Right lobe of liver (tissue), 6 donors: Measurements from ENCODE around the gene SPHK2. TPM values are rescaled to one million over a fixed set of nuclear protein-coding genes. Genes with fewer than 3 reads are reported as not detected.

ENCODE experiments used
- ATAC-seq, 4 donors: fragments of 200-7000 bp; cut with Tn5 transposase; one replicate each; pipeline ENCODE4 v1.9.1; 2020; ENCODE audit warnings: mild to moderate bottlenecking in 4 of 4, moderate library complexity in 4 of 4
- DNase-seq, 3 donors: peaks; one replicate each; pipeline ENCODE4 v3.0.0-alpha.2; 2020
- H3K27ac ChIP-seq, 3 donors: fragments of 200-600 bp; one replicate each; pipeline ENCODE4 v1.8.0; 2022
- H3K27me3 ChIP-seq, 2 donors: fragments of 200-600 bp; one replicate each; pipeline ENCODE4 v1.8.0; 2022
- H3K36me3 ChIP-seq, 4 donors: fragments of 200-600 bp; sonication (generic) in 1 of 4; one replicate each; pipeline versions ENCODE4 v1.5.1 to v1.8.0; 2017 to 2022; ENCODE audit warnings: control low read depth in 1 of 4
- H3K4me1 ChIP-seq, 4 donors: fragments of 200-600 bp; sonication (generic) in 1 of 4; one replicate each; pipeline versions ENCODE4 v1.5.1 to v1.8.0; 2017 to 2022; ENCODE audit warnings: control low read depth in 1 of 4
- H3K4me3 ChIP-seq, 3 donors: fragments of 200-600 bp; one replicate each; pipeline ENCODE4 v1.8.0; 2022
- H3K9me3 ChIP-seq, 4 donors: fragments of 200-600 bp; sonication (generic) in 1 of 4; one replicate each; pipeline versions ENCODE4 v1.5.1 to v1.8.0; 2017 to 2022; ENCODE audit warnings: control low read depth in 1 of 4
- CTCF ChIP-seq, 4 donors: fragments of 200-600 bp in 3 of 4; fragments of 450-650 bp in 1 of 4; IDR thresholded peaks; one replicate each; pipeline versions ENCODE4 v1.5.1 to v1.8.0; 2016 to 2022; ENCODE audit warnings: antibody characterized with exemption in 4 of 4, mild to moderate bottlenecking in 2 of 4
- POLR2A ChIP-seq: fragments of 450-650 bp; IDR thresholded peaks from one replicate; pipeline ENCODE4 v1.6.1; 2017; ENCODE audit warnings: antibody characterized with exemption, mild to moderate bottlenecking
- WGBS: methylation state at CpG from one replicate; pipeline ENCODE4 v1.1.6; 2018; ENCODE audit warnings: low coverage, low lambda C conversion rate; ENCODE audit not compliant: insufficient coverage; ENCODE audit errors: missing lambda C conversion rate; 5-methylcytosine and 5-hydroxymethylcytosine counted together
- intact Hi-C, 2 donors: fragments of 100-400 bp; cut with DNase I; formaldehyde crosslinking; loops; one replicate each; pipeline versions ENCODE4 v1.11.2 to v1.14.1; 2022
- total RNA-seq, 6 experiments: library from RNA; depleted of rRNA in 2 of 6; stranded (reverse); fragments of >200 nt in 2 of 6; fragmentation: NEBNext Ultra II Directional in 3 of 6; extraction: Animal tissue kit (Norgen Biotek cat#: 25700) in 3 of 6; gene quantifications; one replicate each; pipeline versions ENCODE4 v1.1.0 to v1.2.4, GENCODE V29; 2016 to 2023
- donor health status: DM: no; HTN: yes; CAD: no.
- donor health status: DM: no; HTN: no; CAD: no.
- donor health status: DM: no; HTN: no; CAD: no.
- donor health status: DM: no; HTN: yes; CAD: no.
- donor health status: DM: no; HTN: yes; CAD: no.

The SPHK2 gene
- total RNA-seq, 6 experiments from 2014 or later = 11.4 to 30.1 (median 17.2) TPM

- H3K27me3 ChIP-seq = no peaks in the 10 kb centered on the region
- TF ChIP-seq POLR2A (no peak), CTCF (IDR thresholded peaks at IDR 0.05) (no peak)
- ATAC-seq = no peak
- H3K4me3 ChIP-seq = no peak overlapping the region
- intact Hi-C loops = no loop called here
- no peaks in the 10 kb centered on the region for H3K36me3 ChIP-seq
- no peaks in the 10 kb centered on the region for H3K9me3 ChIP-seq
- no peak overlapping the region for H3K27ac ChIP-seq
- peaks cover 0 to 5% (median 0%) of the 10 kb centered on the region in 4 donors for H3K4me1 ChIP-seq
- no peak for DNase-seq
- 100% methylated on average over 2 of the region's 3 CpGs for WGBS
Observed at GRCh38 chr19:48587387-48587786, 31.9 kb upstream of the SPHK2 start.

GRCh38 chr19:48588670-48589401 lies 30.5 kb upstream of the SPHK2 start:
- Histone ChIP-seq H3K36me3 (no peaks in the 10 kb centered on the region), H3K9me3 (no peaks in the 10 kb centered on the region), H3K4me3 (peak overlapping the region in 1 of 3 donors; percentile 29), H3K4me1 (peaks cover 0 to 3% (median 0%) of the 10 kb centered on the region in 4 donors), H3K27me3 (no peaks in the 10 kb centered on the region), H3K27ac (no peak overlapping the region)
- ATAC-seq = peak; percentile 78 to 84 (median 82)
- TF ChIP-seq POLR2A = no peak
- TF ChIP-seq CTCF (IDR thresholded peaks at IDR 0.05) = peak; percentile 86 to 94 (median 92)
- 2% methylated on average over 27 of the region's 36 CpGs for WGBS
- peak; percentile 89 to 92 (median 90) for DNase-seq
- intact Hi-C loops = no loop called here

- intact Hi-C loops = loop anchor here in 1 of 2 donors (10.0 kb wide), 1 partner anchor 96 kb away; no protein-coding TSS in a partner anchor
- 74% methylated on average over 5 of the region's 5 CpGs for WGBS
- H3K36me3 ChIP-seq = no peaks in the 10 kb centered on the region
- ATAC-seq = no peak
- no peak overlapping the region for H3K27ac ChIP-seq
- no peak for TF ChIP-seq CTCF (IDR thresholded peaks at IDR 0.05)
- no peak for TF ChIP-seq POLR2A
- no peaks in the 10 kb centered on the region for H3K4me1 ChIP-seq
- no peaks in the 10 kb centered on the region for H3K9me3 ChIP-seq
- DNase-seq = no peak
- H3K27me3 ChIP-seq = no peaks in the 10 kb centered on the region
- no peak overlapping the region for H3K4me3 ChIP-seq
Observed at GRCh38 chr19:48591021-48591420, 28.3 kb upstream of the SPHK2 start.

- no peak for ATAC-seq
- Histone ChIP-seq H3K9me3 (no peaks in the 10 kb centered on the region), H3K27ac (no peak overlapping the region), H3K4me3 (no peak overlapping the region), H3K36me3 (no peaks in the 10 kb centered on the region), H3K4me1 (no peaks in the 10 kb centered on the region), H3K27me3 (no peaks in the 10 kb centered on the region)
- intact Hi-C loops = loop anchor here in 1 of 2 donors (10.0 kb wide), 1 partner anchor 100 kb away; no protein-coding TSS in a partner anchor
- DNase-seq = no peak
- TF ChIP-seq CTCF (IDR thresholded peaks at IDR 0.05) = no peak
- TF ChIP-seq POLR2A = no peak
- 77% methylated on average over 5 of the region's 9 CpGs for WGBS
Observed at GRCh38 chr19:48595171-48595570, 24.1 kb upstream of the SPHK2 start.
